ENCODE data around the gene ZG16B.

ZG16B gene

GRCh38 chr16:2845116-2845515, 15.0 kb downstream of the ZG16B start:
- DNase-seq (ENCODE audit: low read depth in 2 of 2) = no peak

DNA sequence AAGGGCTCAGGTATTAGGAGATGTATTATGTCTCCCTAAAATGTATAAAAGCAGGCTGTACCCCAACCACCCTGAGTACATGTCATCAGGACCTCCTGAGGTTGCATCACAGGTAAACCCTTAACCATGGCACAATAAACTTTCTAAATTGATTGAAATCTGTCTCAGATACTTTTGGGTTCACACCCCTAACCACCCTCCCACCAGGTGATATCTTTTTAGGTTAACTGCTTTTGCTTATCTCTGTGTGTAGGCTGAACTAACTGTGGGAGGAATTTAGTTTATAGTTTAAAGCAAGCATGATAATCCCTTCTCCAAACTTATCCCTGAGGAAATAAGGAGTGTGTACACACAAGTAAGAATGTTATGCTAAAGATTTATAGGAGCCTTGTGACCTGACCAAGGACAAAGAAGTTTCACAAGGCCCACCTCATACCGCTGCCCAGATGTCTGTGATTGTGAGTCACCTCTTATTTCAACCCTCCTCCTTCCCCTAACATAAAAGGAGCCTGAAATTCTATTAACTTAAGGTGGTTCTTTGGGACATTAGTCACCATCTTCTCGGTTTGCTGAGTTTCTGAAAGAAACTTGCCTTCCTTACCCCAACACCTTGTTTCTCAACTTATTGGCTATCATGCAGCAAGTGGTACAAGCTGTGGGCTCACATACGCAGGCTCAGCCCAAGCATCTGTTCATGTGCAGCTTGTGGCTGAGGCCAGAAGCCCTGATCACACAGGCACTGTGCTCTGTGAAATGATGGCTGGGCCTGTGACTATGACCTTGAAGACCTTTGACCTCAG, 16.6 kb downstream of the ZG16B start:
- no peak for DNase-seq (ENCODE audit: low read depth in 2 of 2)

- no peak for DNase-seq (ENCODE audit: low read depth in 2 of 2)
Observed at GRCh38 chr16:2848933-2849725, 19.0 kb downstream of the ZG16B start.

DNA sequence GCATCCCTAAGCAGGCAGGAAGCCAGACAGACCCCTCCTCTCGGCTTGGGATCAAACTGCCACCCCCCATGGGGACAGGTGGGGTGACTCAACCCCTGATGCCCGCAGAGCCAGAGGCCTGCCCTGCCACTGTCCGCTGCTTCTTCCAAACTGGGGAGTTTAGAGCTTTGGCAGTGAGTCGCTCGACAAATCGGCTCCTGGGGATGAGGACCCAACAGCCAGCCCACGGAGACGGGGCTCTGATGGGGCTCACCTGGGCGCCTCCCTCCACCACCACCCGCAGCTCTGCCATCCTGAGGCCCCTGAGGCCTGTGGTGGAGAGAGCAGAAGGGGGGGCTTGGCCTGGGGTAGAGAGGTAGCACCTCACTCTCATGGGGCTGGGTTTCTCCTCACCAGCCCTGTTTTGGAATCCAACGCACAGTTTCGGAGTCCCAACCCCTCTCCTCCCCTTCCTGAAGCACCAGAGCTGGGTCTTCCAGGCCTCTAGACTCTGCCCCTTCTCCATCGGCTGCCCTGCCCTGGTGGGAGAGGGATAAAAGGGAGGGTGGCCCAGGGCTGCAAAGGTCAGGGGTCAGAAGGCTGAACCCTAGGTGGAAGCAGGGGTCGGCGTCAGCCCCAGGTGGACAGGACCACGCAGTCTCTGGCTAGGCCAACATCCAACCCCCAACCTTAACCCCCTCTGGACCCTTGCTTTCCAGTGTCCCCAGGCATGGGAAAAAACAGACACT, 22.1 kb downstream of the ZG16B start:
- DNase-seq (ENCODE audit: low read depth in 2 of 2) = no peak

- no peak for DNase-seq (ENCODE audit: low read depth in 2 of 2)
Observed at GRCh38 chr16:2852731-2853507, 22.8 kb downstream of the ZG16B start.

DNA sequence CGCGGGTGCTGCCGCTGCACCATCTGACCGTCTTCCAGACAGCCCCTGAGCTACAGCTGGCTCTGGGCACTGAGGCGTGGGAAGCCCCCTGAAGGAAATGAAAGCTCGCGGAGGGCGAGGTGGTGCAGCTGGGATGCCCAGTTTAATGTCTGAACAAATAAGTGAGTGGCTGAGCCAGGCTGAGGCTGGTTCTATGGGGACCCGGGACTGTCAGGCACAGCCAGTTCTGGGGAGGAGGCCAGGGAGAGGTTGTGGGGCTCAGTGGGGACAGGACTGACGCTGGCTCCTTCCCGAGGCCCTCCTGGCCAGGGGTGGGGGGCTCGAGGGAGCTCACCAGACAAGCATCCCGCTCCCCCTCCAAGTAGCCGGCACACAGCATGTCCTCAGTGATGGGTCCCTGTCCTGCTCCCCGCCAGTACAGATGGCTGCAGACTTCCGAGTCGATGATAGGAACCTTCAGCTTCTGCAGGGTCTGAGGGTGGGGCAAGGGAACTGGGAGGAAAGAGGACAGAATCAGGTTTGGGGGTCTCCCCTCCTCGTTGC, 23.5 kb downstream of the ZG16B start:
- no peak for DNase-seq (ENCODE audit: low read depth in 2 of 2)

- DNase-seq (ENCODE audit: low read depth in 2 of 2) = no peak
Observed at GRCh38 chr16:2854700-2855309, 24.7 kb downstream of the ZG16B start.

DNA sequence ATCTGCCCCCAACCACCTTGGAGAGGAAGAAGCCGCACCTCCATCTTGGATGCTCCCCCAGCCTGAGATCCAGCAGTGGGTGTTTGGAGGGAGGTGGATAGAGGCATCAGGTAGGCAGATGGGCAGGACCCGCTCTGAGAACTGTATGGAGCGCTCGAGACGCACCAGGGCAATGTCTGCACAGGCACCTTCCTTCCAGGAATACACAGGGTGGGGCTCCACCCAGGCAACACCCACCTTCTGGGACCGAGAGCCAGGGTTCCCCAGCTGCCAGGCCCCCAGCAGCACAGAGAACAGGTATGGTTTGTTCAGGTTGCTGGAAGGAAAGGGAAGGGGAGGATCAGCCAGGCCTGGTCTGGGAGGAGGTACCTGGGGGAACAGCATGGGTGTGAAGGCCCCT, 25.4 kb downstream of the ZG16B start:
- DNase-seq (ENCODE audit: low read depth in 2 of 2) = no peak

GRCh38 chr16:2856061-2856670, 26.1 kb downstream of the ZG16B start:
- no peak for DNase-seq (ENCODE audit: low read depth in 2 of 2)

DNA sequence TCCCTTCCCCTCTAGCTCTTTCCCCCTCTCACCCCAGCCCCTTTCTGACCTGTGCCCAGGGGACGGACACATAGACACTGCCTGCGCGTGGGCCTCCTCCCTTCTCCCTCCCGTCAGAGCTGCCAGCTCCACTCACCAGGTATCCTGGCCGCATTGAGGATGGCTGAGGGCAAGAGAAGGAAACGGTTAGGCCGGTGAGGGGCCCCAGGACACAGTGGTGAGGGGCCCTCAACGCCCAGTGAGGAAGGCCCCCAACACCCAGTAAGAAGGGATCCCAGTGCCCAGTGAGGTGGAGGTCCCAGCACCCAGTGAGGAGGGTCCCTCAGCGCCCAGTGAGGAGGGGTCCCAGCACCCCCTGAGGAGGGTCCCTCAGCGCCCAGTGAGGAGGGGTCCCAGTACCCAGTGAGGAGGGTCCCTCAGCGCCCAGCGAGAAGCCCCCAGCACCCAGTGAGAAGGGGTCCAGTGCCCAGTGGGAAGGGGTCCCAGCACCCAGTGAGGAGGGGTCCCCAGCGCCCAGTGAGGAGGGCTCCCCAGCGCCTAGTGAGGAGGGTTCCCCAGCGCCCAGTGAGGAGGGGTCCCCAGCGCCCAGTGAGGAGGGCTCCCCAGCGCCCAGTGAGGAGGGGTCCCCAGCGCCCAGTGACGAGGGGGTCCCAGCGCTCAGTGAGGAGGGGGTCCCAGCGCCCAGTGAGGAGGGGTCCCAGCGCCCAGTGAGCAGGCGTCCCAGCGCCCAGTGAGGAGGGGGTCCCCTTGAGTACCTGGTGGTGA, 26.8 kb downstream of the ZG16B start:
- DNase-seq (ENCODE audit: low read depth in 2 of 2) = no peak

DNA sequence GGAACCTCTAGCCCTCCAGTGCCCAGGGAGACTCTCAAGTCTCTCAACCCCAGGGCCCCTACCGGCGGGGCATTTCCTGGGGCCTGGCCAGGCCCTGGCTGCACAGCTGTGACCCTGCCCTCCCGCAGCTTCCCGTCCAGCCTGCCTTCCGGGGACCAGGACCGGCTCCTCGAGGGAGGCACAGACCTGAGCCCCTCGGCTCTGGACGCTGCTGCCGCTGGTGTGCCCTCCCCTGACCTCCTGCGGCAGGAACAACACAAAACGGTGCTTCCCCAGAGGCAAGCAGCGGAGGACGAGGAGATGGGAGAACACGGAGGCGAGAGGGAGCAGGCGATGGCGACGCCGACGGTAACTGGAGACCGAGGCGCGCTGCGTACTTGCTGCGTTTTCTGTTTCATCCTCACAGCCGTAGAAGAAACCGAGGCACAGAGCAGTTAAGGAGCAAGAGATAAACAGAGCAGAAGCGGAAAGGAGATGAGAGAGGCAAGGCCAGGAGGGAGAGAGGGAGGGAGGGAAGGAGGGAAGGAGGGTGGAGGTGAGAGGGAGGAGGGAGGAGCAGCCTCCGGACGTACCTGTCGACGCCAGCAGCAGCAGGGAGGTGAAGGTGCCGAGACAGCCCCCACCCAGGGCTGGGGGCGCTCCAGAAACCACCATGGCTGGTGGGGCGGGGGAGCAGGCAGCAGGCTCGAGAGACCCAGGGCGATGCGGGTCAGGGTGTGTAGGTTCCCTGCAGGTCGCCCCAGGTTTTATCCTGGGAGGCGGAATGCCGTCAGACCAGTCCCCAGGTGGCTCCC, 27.5 kb downstream of the ZG16B start, which contains the start of gene PRSS22:
PRSS22 (minus strand) TSS at position 720 of the 794 bp plus-strand sequence; CDS start at position 654, 66 bp downstream.
- no peak for DNase-seq (ENCODE audit: low read depth in 2 of 2)

DNA sequence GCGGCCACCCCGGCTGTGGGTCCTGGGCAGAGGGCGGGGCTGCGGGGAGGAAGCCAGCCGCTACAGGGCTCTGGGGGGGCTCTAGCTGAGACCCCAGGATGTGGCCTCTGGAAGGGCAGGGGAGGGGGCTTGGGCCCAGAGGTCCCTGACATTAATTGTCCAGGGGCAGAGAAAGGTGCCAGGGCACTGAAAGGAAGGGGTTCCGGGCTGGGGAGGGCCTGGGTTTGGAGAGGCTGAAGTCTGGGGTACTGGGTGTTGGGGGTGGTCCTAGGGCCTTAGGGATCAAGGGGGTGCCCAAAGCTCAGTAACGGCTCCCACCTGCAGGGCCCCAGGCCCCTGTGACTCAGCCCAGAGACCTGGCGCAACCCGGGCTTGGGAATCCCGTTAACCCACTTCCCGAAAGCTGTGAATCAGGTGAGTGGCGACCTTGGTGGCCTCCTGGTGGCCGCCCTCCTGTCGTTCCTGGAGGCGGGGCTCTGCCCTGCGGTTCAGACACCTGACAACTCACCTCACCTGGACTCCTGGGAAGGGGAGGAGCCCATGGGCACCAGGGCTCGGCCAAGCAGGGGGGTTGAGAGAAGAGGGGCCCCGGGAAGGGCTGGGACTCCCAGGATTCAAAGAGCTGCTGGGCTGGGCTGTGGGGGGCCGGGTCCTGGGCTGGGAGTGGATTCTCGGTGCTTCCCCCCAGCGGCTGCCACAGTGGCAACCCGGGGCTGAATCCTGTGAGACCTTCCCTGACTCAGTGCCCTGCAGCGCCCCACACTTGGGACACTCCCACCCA, 28.3 kb downstream of the ZG16B start:
- no peak for DNase-seq (ENCODE audit: low read depth in 2 of 2)

- no peak for DNase-seq (ENCODE audit: low read depth in 2 of 2)
Observed at GRCh38 chr16:2859686-2860265, 29.7 kb downstream of the ZG16B start.

GRCh38 chr16:2860826-2861567, 30.9 kb downstream of the ZG16B start:
- no peak for DNase-seq (ENCODE audit: low read depth in 2 of 2)

- DNase-seq (ENCODE audit: low read depth in 2 of 2) = no peak
Observed at GRCh38 chr16:2865651-2866050, 35.5 kb downstream of the ZG16B start.

DNA sequence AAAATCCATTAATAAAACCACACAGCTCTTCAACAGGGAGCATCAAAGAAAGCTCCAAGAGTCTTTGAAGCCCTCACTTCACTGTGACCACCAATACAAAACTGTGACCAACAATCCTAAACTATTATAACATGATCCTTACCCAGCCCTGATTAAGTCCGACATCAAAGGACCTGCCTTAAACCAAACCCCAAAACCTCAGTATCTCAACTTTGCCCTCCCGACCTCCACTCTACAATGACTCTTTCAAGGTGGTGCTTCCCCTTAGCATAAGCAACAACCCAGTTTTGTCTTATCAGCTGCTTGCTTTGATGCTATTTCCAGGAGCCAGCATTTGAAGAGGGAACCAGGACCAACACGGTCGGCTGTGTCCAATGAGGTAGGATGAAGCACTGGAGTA, 36.3 kb downstream of the ZG16B start:
- no peak for DNase-seq (ENCODE audit: low read depth in 2 of 2)

- DNase-seq (ENCODE audit: low read depth in 2 of 2) = no peak
Observed at GRCh38 chr16:2867661-2867986, 37.5 kb downstream of the ZG16B start.

Data from stimulated activated CD4-positive, alpha-beta T cell treated with anti-CD3 and anti-CD28 coated beads, Interleukin-1b, Interleukin-23, amount 100 ng/mL, for 4 hours (primary cell).